Kidney epithelial cell (primary cell): ENCODE results near the gene BRAT1. TPM values are rescaled to one million over a fixed set of nuclear protein-coding genes. Genes with fewer than 3 reads are reported as not detected.

ENCODE experiments used
- DNase-seq: peaks from one replicate; pipeline ENCODE4 v3.0.0-alpha.2; 2010; ENCODE audit warnings: low read depth
- H3K27me3 ChIP-seq: 2 replicates; pipeline ENCODE4 v1.6.0; 2011; ENCODE audit warnings: low read length; ENCODE audit not compliant: control insufficient read depth, insufficient read depth
- H3K36me3 ChIP-seq: 2 replicates; pipeline ENCODE4 v1.5.1; 2011; ENCODE audit warnings: low read length; ENCODE audit not compliant: control insufficient read depth, insufficient read depth
- H3K4me3 ChIP-seq: 2 replicates; pipeline ENCODE4 v1.5.1; 2011; ENCODE audit warnings: low read depth, mild to moderate bottlenecking, control low read depth, low read length
- total RNA-seq: library from RNA; depleted of rRNA; stranded (reverse); fragments of >200 nt; gene quantifications from 2 replicates; pipeline ENCODE4 v1.2.3, GENCODE V29; 2015
- TF ChIP-seq, protein P1 (sequence below): IDR thresholded peaks from 2 replicates; pipeline ENCODE4 v1.5.1; 2011; ENCODE audit warnings: mild to moderate bottlenecking, moderate library complexity, low read length, control low read depth, inconsistent platforms; ENCODE audit not compliant: insufficient read depth, poor library complexity, severe bottlenecking

The BRAT1 gene
- total RNA-seq, 1 donor from 2014 or later, result 40.1 TPM

GRCh38 chr7:2519119-2519930 lies 36.0 kb downstream of the BRAT1 start, which contains the start of gene LFNG:
Gene LFNG, plus strand, starts transcription at chr7:2519774. Its CDS starts 88 bp downstream, at chr7:2519862.
- H3K36me3 ChIP-seq, result no peaks in the 10 kb centered on the region
- H3K4me3 ChIP-seq, result peak within 1 kb of the TSS; percentile 71
- no peaks in the 10 kb centered on the region for H3K27me3 ChIP-seq
- DNase-seq, result no peak
- TF ChIP-seq, protein P1, sequence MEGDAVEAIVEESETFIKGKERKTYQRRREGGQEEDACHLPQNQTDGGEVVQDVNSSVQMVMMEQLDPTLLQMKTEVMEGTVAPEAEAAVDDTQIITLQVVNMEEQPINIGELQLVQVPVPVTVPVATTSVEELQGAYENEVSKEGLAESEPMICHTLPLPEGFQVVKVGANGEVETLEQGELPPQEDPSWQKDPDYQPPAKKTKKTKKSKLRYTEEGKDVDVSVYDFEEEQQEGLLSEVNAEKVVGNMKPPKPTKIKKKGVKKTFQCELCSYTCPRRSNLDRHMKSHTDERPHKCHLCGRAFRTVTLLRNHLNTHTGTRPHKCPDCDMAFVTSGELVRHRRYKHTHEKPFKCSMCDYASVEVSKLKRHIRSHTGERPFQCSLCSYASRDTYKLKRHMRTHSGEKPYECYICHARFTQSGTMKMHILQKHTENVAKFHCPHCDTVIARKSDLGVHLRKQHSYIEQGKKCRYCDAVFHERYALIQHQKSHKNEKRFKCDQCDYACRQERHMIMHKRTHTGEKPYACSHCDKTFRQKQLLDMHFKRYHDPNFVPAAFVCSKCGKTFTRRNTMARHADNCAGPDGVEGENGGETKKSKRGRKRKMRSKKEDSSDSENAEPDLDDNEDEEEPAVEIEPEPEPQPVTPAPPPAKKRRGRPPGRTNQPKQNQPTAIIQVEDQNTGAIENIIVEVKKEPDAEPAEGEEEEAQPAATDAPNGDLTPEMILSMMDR, result no peak

DNA sequence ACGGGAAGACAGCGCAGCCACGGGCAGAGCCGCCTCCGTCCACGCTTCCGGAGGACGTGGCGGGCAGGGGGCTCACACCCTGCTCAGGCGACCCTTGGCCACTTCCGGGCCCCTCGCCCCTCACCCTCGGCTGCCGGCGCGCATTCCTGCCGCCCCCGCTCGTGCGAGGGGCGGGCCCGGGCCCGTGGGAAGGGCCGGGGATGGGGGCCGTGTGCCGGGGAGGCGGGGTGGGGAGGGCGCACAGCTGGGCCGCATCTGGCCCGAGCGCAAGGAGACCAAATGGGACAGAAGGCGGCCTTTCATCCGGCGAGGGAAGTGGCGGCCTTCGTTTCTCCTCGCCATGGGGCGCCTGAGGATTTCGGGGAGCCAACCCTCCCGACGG lies 36.6 kb downstream of the BRAT1 start:
- Histone ChIP-seq H3K27me3 (no peaks in the 10 kb centered on the region), H3K36me3 (no peaks in the 10 kb centered on the region), H3K4me3 (no peak overlapping the region)
- DNase-seq, result no peak
- TF ChIP-seq, protein P1, result no peak

DNA sequence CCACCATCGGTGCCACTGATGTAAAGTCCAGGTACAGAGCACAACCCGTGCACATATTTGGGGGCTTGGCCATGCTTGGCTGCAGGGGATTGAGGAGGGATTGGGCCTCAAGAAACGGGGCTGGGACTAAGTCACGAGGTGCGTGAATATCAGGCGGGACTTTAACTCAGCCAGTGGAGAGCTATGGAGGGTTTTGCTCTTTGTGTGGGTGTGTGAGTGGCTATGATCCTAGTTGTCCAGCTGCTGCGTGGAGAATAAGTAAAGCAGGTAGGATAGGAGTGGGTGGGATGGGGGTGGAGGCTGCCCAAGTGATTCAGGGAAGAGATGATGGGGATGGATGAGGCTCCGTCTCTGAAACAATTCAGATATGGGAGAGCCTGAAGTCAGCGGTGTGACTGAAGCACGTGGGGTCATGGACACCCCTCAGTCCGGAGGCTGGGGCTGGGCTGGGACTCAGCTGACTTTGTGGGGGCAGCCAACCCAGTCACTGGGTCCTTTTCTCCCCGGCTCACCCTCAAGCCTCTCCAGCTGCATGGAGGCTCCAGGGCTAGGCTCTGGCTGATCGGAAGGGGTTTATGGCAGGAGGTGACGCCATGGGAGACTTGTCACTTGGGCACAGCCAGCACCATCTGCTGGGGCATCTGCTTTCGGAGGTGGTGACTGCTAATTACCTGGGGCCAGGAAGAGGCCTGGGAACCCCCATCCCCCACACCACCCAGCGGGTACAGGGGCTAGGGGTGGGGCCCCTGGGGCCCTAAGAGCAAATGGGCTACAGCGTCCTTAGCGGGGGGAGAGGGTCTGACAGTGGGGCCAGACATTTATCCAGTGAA lies 37.4 kb downstream of the BRAT1 start:
- TF ChIP-seq, protein P1, result no peak
- Histone ChIP-seq H3K36me3 (no peaks in the 10 kb centered on the region), H3K4me3 (no peak overlapping the region), H3K27me3 (no peaks in the 10 kb centered on the region)
- no peak for DNase-seq

DNA sequence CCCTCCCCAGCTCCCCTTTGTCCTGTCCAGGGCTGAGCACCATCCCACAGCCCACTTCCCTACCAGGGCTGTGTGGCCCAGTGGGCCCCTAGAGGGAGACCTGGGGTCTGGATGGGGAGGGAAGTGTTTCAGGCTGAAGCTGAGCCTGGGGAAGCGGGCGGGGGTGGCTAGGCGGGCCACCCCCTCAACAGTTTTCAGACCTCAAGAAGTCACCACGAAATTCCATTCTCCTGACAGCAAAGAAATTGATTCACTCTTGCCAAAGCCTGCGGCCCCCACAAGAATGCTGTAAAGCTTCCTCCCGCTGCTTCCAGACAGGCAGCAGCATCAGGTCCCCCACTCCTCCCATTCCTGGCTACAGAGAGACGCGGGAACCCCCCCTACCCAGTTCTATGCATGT lies 38.3 kb downstream of the BRAT1 start:
- TF ChIP-seq, protein P1, result peak; percentile 26
- Histone ChIP-seq H3K27me3 (no peaks in the 10 kb centered on the region), H3K36me3 (no peaks in the 10 kb centered on the region), H3K4me3 (no peak overlapping the region)
- DNase-seq, result peak; percentile 94

DNA sequence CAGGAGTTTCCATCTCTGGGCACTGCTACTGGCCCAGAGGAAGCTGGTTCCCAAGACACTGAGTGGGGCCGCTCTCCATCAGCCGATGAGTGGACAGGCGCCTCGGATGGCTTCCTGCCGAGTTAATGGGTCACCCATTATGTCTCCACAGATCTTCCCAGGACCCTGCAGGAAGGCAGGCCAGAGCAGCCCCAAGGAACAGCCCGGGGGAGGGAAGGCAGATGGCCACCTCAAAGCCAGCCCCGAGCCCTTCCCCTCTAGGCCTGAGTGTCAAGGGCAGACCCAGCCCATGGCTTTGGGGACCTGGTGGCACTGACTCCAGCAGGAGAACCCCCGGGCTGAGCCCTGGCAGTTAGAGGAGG lies 39.1 kb downstream of the BRAT1 start:
- Histone ChIP-seq H3K4me3 (no peak overlapping the region), H3K27me3 (no peaks in the 10 kb centered on the region), H3K36me3 (no peaks in the 10 kb centered on the region)
- TF ChIP-seq, protein P1, result no peak
- peak; percentile 80 for DNase-seq
